Ascending aorta (tissue), 2 donors: ENCODE data around the gene EGLN2. TPM values are rescaled to one million over a fixed set of nuclear protein-coding genes. Genes with fewer than 3 reads are reported as not detected.
A peak's percentile ranks its signal among the peaks of the same experiment; 100 is the strongest.

Source experiments
- DNase-seq, 2 donors: peaks; one replicate each; pipeline ENCODE4 v3.0.0-alpha.2; 2019; ENCODE audit warnings: low spot score in 2 of 2
- H3K27ac ChIP-seq, 2 donors: fragments of 200-600 bp; sonication (generic); one replicate each; pipeline ENCODE4 v1.5.1; 2016 to 2017; ENCODE audit warnings: mild to moderate bottlenecking in 1 of 2
- H3K27me3 ChIP-seq: fragments of 200-600 bp; sonication (generic); one replicate; pipeline ENCODE4 v1.5.1; 2017
- H3K36me3 ChIP-seq, 2 donors: fragments of 200-600 bp; sonication (generic); one replicate each; pipeline ENCODE4 v1.5.1; 2016
- H3K4me1 ChIP-seq, 2 donors: fragments of 200-600 bp; sonication (generic); one replicate each; pipeline ENCODE4 v1.5.1; 2016 to 2017; ENCODE audit warnings: mild to moderate bottlenecking in 1 of 2
- H3K4me3 ChIP-seq, 2 donors: fragments of 200-600 bp; sonication (generic); one replicate each; pipeline ENCODE4 v1.5.1; 2016 to 2017; ENCODE audit warnings: mild to moderate bottlenecking in 1 of 2
- H3K9me3 ChIP-seq, 2 donors: fragments of 200-600 bp; sonication (generic); one replicate each; pipeline ENCODE4 v1.5.1; 2016
- intact Hi-C: fragments of 100-400 bp; cut with DNase I; formaldehyde crosslinking; loops from one replicate; pipeline ENCODE4 v1.15.1; 2023
- total RNA-seq: library from RNA; depleted of rRNA; stranded (reverse); fragments of >200 nt; gene quantifications from one replicate; pipeline ENCODE4 v1.1.0, GENCODE V29; 2016
- TF ChIP-seq, protein P1 (sequence below), 3 experiments: fragments of 200-600 bp in 2 of 3; fragments of 450-650 bp in 1 of 3; sonication (generic) in 2 of 3; IDR thresholded peaks; one replicate each; pipeline ENCODE4 v1.5.1; 2016 to 2019; ENCODE audit warnings: antibody characterized with exemption in 3 of 3, mild to moderate bottlenecking in 1 of 3, moderate library complexity in 1 of 3

The EGLN2 gene
- total RNA-seq = 149 TPM

DNA sequence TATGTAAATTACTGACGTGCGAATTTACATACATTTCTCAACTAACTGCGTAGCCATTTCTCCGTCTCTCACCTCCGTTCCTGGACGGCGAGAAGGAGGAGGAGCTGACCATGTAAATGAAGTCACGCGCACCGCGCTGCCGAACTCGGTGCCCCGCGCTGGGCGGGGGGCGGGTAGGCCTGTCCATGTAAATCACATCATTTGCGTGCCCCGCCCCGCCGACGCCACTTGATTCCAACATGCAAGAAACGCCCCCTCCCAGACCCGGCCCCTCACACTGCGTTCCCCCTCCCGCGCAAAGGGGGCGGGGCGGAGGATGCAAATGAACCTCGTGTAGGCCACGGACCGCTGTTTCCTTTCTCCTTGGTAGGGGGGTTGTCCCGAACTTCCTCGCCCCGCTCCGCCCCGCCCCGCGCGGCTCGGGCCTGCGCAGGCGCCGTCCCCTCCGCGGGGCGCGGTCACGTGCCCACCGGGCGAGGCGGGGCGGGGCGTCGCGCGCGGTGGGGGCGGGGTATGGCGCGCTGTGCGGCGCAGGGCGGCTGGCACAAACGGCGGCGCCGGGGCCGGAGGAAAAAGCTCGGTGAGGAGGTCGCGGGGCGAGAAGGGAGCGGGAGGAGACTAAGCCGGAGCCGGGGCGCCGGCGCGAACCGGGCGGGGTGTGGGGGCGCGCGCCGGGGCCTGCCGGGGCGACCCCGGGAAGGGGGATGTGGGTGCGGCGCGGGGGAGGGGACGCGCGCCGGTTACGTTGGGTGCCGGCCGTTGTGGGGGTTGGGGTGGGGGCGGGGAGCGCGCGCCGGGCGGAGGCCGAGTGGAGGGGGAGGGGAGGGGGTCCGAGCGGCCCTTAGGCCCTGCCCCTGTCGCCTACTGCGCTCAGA lies at the start of gene EGLN2:
Gene EGLN2, plus strand, starts transcription at position 509 of the 875 bp plus-strand sequence. CDS start 1,382 bp downstream, outside the sequence.
- TF ChIP-seq, protein P1, sequence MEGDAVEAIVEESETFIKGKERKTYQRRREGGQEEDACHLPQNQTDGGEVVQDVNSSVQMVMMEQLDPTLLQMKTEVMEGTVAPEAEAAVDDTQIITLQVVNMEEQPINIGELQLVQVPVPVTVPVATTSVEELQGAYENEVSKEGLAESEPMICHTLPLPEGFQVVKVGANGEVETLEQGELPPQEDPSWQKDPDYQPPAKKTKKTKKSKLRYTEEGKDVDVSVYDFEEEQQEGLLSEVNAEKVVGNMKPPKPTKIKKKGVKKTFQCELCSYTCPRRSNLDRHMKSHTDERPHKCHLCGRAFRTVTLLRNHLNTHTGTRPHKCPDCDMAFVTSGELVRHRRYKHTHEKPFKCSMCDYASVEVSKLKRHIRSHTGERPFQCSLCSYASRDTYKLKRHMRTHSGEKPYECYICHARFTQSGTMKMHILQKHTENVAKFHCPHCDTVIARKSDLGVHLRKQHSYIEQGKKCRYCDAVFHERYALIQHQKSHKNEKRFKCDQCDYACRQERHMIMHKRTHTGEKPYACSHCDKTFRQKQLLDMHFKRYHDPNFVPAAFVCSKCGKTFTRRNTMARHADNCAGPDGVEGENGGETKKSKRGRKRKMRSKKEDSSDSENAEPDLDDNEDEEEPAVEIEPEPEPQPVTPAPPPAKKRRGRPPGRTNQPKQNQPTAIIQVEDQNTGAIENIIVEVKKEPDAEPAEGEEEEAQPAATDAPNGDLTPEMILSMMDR (IDR thresholded peaks at IDR 0.05) = no peak
- peaks cover 29 to 43% of the 10 kb centered on the region in 2 donors for H3K4me1 ChIP-seq
- DNase-seq = peak; percentile 100
- H3K4me3 ChIP-seq = peak within 1 kb of the TSS; percentile 93 to 99
- H3K9me3 ChIP-seq = no peaks in the 10 kb centered on the region
- peaks cover 8 to 12% of the 10 kb centered on the region in 2 donors for H3K36me3 ChIP-seq
- intact Hi-C loops = loop anchor here (1.0 to 10.0 kb wide), 5 partner anchors 21 to 374 kb away; partner anchors contain the start of genes ACTMAP, RAB4B and SERTAD1
- peak within 1 kb of the TSS; percentile 90 to 95 for H3K27ac ChIP-seq
- H3K27me3 ChIP-seq = no peaks in the 10 kb centered on the region

DNA sequence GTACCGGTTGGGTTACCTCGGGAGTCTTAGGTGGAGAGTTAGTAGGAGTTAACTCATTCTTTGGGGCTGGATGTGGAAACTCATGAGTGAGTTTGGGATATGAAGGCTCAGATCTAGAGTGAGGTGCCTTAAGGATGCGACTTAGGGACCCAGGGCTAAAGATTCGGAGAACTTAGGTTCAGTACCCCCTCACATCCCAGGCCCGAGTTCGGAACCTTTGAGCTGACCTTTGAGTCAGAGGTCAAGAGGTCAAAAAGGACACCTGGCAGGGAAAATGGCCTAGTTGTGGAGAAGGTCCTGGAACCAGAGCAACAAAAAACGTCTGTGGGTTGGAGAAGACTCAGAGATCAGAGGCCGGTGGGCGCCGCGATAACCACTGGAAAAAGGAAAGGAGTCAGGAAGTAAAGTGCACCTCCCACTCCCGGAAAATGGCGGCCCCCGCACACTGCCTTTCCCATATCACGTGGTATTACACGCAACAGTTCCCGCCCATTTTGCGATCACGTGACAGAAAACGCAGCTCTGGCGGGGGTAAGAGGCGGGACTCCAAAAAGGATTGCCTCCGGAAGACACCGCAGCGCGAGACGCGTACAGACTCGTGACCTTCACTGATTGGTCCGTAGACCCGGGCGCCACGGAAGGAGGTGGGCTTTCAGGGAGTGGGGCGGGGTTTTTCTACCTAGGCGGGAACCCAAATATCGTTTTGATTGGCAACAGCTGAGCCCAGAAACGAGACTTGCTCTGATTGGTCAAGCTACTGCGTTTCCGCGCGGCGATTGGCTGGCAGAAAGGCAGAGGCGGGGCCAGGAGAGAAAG lies 48.7 kb upstream of the EGLN2 start, which contains the start of gene ACTMAP:
Gene ACTMAP, minus strand, starts transcription at position 420 of the 816 bp plus-strand sequence. CDS start 674 bp downstream, outside the sequence.
- Histone ChIP-seq H3K4me3 (peak within 1 kb of the TSS; percentile 65 to 80), H3K27ac (peak within 1 kb of the TSS; percentile 89 to 93), H3K36me3 (no peaks in the 10 kb centered on the region), H3K27me3 (no peaks in the 10 kb centered on the region), H3K9me3 (no peaks in the 10 kb centered on the region), H3K4me1 (peaks cover 12 to 32% of the 10 kb centered on the region in 2 donors)
- TF ChIP-seq, protein P1 (IDR thresholded peaks at IDR 0.05) = no peak
- peak; percentile 99 to 100 for DNase-seq
- intact Hi-C loops = loop anchor here (1.0 to 2.0 kb wide), 6 partner anchors 28 to 87 kb away; partner anchors contain the start of genes EGLN2, NUMBL and RAB4B

DNA sequence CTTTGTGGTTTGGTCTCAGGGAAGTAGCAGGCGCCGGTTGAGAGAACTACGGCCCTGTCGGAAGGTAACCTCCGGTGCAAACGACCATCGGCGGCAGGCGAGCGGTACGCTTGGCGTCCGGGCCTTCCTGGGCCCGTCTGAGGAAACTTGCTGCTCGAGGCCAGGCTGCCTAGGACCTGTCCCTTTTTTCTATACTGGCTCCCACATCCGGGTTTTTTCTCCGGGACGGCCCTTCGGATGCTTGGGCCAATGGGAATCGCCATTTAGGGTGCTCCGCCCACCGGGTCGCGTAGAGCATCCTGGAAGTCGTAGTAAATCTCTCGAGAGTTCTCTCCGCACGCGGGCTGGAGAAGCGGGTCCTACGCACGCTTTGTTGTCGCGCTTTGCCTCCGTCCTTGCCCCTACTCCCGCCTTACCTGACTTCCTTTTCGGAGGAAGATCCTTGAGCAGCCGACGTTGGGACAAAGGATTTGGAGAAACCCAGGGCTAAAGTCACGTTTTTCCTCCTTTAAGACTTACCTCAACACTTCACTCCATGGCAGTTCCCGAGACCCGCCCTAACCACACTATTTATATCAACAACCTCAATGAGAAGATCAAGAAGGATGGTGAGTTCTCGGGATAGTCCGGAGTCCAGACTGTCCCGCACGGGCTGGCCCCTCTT lies 48.0 kb upstream of the EGLN2 start, which contains the start of gene SNRPA:
Gene SNRPA, plus strand, starts transcription at position 330 of the 664 bp plus-strand sequence. Its CDS starts 206 bp downstream, at position 536.
- Histone ChIP-seq H3K4me1 (peaks cover 12 to 40% of the 10 kb centered on the region in 2 donors), H3K36me3 (peaks cover 0 to 2% of the 10 kb centered on the region in 2 donors), H3K27me3 (no peaks in the 10 kb centered on the region), H3K9me3 (no peaks in the 10 kb centered on the region), H3K4me3 (peak within 1 kb of the TSS; percentile 65 to 80), H3K27ac (peak within 1 kb of the TSS; percentile 89 to 93)
- intact Hi-C loops = loop anchor here (1.0 to 2.0 kb wide), 6 partner anchors 27 to 88 kb away; partner anchors contain the start of genes EGLN2, NUMBL and RAB4B
- TF ChIP-seq, protein P1 (IDR thresholded peaks at IDR 0.05) = no peak
- DNase-seq = peak; percentile 89 to 99

DNA sequence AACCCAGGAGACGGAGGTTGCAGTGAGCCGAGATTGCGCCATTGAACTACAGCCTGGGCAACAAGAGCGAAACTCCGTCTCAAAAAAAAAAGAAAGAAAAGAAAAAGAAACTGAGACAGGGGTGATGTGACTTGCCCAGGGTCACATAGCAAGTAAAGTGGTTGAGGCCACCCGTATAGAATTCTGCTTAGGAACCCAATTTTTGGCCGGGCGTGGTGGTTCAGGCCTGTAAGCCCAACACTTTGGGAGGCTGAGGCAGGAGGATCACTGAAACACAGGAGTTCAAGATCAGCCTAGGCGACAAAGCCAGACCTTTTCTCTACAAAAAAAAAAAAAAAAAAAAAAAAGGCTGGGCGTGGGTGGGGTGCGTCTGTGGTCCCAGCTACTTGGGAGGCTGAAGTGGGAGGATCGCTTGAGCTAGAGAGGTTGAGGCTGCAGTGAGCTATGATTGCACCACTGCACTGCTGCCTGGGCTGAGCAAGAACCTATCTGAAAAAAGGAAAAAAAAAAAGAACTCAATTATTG lies 46.7 kb upstream of the EGLN2 start:
- DNase-seq = no peak
- Histone ChIP-seq H3K36me3 (peaks cover 7 to 12% of the 10 kb centered on the region in 2 donors), H3K4me3 (peak overlapping the region; percentile 65 to 80), H3K27me3 (no peaks in the 10 kb centered on the region), H3K4me1 (peaks cover 12 to 43% of the 10 kb centered on the region in 2 donors), H3K9me3 (no peaks in the 10 kb centered on the region), H3K27ac (peak overlapping the region in 1 of 2 donors; percentile 83)
- intact Hi-C loops = no loop called here
- TF ChIP-seq, protein P1 (IDR thresholded peaks at IDR 0.05) = no peak
